ENCODE data around the gene TBX10.
"Not testable (repeated sequence)": the region's sequence is repeated elsewhere in the genome, so short reads cannot be mapped to it uniquely, and the experiment has no call there.

Gene TBX10

GRCh38 chr11:67642173-67643120 is 2.9 kb upstream of the TBX10 start:
- DNase-seq (ENCODE audit: low read depth), result no peak
- no peaks in the 10 kb centered on the region for H3K36me3 ChIP-seq (ENCODE audit: control insufficient read depth, insufficient read depth, low read length, severe bottlenecking)
- H3K4me1 ChIP-seq (ENCODE audit: control insufficient read depth, insufficient read depth, low read length), result no peaks in the 10 kb centered on the region
- peaks cover 48% of the 10 kb centered on the region for H3K27me3 ChIP-seq (replicated peaks; ENCODE audit: control insufficient read depth, insufficient read depth, low read length)
- H3K9ac ChIP-seq (ENCODE audit: low read length), result no peak overlapping the region
- H3K9me3 ChIP-seq (ENCODE audit: control insufficient read depth, low read length), result no peaks in the 10 kb centered on the region
- no peak overlapping the region for H3K4me3 ChIP-seq (ENCODE audit: low read length)

- no peaks in the 10 kb centered on the region for H3K4me1 ChIP-seq (ENCODE audit: control insufficient read depth, insufficient read depth, low read length)
- H3K9ac ChIP-seq (ENCODE audit: low read length), result no peak overlapping the region
- peaks cover 40% of the 10 kb centered on the region for H3K27me3 ChIP-seq (replicated peaks; ENCODE audit: control insufficient read depth, insufficient read depth, low read length)
- no peak overlapping the region for H3K4me3 ChIP-seq (ENCODE audit: low read length)
- no peak for DNase-seq (ENCODE audit: low read depth)
- H3K9me3 ChIP-seq (ENCODE audit: control insufficient read depth, low read length), result no peaks in the 10 kb centered on the region
- no peaks in the 10 kb centered on the region for H3K36me3 ChIP-seq (ENCODE audit: control insufficient read depth, insufficient read depth, low read length, severe bottlenecking)
Measured at GRCh38 chr11:67641338-67642172, 2.0 kb upstream of the TBX10 start.

DNA sequence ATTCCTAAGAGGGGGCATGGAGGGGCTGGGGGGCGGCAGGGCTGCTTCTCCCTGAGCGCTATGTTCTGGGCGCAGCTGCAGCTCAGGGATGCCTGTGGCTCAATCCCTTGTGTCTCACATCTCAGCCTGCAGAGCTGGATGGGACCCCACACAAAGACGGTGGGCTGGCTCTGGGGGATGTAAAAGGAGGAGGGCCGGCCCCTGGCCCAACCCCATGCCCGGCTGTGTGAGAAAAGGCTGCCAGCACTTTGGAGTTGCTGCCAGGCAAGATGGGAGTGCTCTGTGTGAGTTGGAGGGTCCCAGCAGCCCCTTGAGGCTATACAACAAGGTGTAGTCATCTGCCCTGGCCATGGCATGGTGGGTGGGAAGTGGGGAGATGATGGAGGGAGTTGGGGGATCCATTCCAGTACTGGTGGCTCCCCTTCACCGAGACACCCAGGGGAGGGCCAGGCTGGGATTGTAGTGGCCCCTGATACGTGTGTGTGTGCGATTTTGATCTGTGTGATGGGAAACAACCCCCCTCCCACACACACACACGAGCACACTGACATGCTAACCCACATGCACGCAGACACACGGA is 1.3 kb upstream of the TBX10 start:
- Histone ChIP-seq H3K4me1 (ENCODE audit: control insufficient read depth, insufficient read depth, low read length) (no peaks in the 10 kb centered on the region), H3K9ac (ENCODE audit: low read length) (no peak overlapping the region), H3K4me3 (ENCODE audit: low read length) (no peak overlapping the region), H3K36me3 (ENCODE audit: control insufficient read depth, insufficient read depth, low read length, severe bottlenecking) (no peaks in the 10 kb centered on the region), H3K27me3 (replicated peaks; ENCODE audit: control insufficient read depth, insufficient read depth, low read length) (peaks cover 33% of the 10 kb centered on the region), H3K9me3 (ENCODE audit: control insufficient read depth, low read length) (no peaks in the 10 kb centered on the region)
- DNase-seq (ENCODE audit: low read depth), result no peak

GRCh38 chr11:67640021-67640757 is 626 bp upstream of the TBX10 start:
- no peaks in the 10 kb centered on the region for H3K4me1 ChIP-seq (ENCODE audit: control insufficient read depth, insufficient read depth, low read length)
- H3K9me3 ChIP-seq (ENCODE audit: control insufficient read depth, low read length), result no peaks in the 10 kb centered on the region
- H3K27me3 ChIP-seq (replicated peaks; ENCODE audit: control insufficient read depth, insufficient read depth, low read length), result peaks cover 34% of the 10 kb centered on the region
- H3K36me3 ChIP-seq (ENCODE audit: control insufficient read depth, insufficient read depth, low read length, severe bottlenecking), result no peaks in the 10 kb centered on the region
- no peak overlapping the region for H3K9ac ChIP-seq (ENCODE audit: low read length)
- DNase-seq (ENCODE audit: low read depth), result peak; percentile 76
- H3K4me3 ChIP-seq (ENCODE audit: low read length), result no peak overlapping the region

GRCh38 chr11:67638535-67639437 is 777 bp downstream of the TBX10 start:
- Histone ChIP-seq H3K36me3 (ENCODE audit: control insufficient read depth, insufficient read depth, low read length, severe bottlenecking) (no peaks in the 10 kb centered on the region), H3K9me3 (ENCODE audit: control insufficient read depth, low read length) (no peaks in the 10 kb centered on the region), H3K4me1 (ENCODE audit: control insufficient read depth, insufficient read depth, low read length) (no peaks in the 10 kb centered on the region), H3K9ac (ENCODE audit: low read length) (no peak overlapping the region), H3K27me3 (replicated peaks; ENCODE audit: control insufficient read depth, insufficient read depth, low read length) (peaks cover 46% of the 10 kb centered on the region), H3K4me3 (ENCODE audit: low read length) (no peak overlapping the region)
- DNase-seq (ENCODE audit: low read depth), result no peak

- not testable (repeated sequence) for H3K36me3 ChIP-seq (ENCODE audit: control insufficient read depth, insufficient read depth, low read length, severe bottlenecking); H3K4me1 ChIP-seq (ENCODE audit: control insufficient read depth, insufficient read depth, low read length); DNase-seq (ENCODE audit: low read depth); H3K9ac ChIP-seq (ENCODE audit: low read length); H3K9me3 ChIP-seq (ENCODE audit: control insufficient read depth, low read length); H3K4me3 ChIP-seq (ENCODE audit: low read length)
- peaks cover 43% of the 10 kb centered on the region for H3K27me3 ChIP-seq (replicated peaks; ENCODE audit: control insufficient read depth, insufficient read depth, low read length)
Measured at GRCh38 chr11:67637441-67637840, 2.1 kb downstream of the TBX10 start.

DNA sequence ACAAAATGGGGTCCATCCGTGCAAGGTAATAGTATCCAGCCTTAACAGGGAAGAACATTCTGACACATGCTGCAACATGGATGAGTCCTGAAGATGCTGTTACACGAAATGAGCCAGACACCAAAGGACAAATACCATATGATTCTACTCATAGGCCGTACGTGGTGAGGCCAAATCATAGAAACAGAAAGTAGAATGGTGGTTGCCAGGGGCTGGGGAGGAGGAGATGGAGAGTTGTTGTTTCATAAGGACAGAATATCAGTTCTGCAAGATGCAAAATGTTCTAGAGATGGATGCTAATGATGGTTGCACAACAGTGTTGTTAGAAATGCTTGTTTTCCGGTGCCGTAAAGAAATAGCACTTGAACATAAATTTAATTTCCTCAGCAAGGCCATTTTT is 2.6 kb downstream of the TBX10 start:
- Histone ChIP-seq H3K4me3 (ENCODE audit: low read length) (no peak overlapping the region), H3K9ac (ENCODE audit: low read length) (no peak overlapping the region), H3K27me3 (replicated peaks; ENCODE audit: control insufficient read depth, insufficient read depth, low read length) (peaks cover 38% of the 10 kb centered on the region), H3K36me3 (ENCODE audit: control insufficient read depth, insufficient read depth, low read length, severe bottlenecking) (no peaks in the 10 kb centered on the region), H3K4me1 (ENCODE audit: control insufficient read depth, insufficient read depth, low read length) (no peaks in the 10 kb centered on the region), H3K9me3 (ENCODE audit: control insufficient read depth, low read length) (no peaks in the 10 kb centered on the region)
- no peak for DNase-seq (ENCODE audit: low read depth)

DNA sequence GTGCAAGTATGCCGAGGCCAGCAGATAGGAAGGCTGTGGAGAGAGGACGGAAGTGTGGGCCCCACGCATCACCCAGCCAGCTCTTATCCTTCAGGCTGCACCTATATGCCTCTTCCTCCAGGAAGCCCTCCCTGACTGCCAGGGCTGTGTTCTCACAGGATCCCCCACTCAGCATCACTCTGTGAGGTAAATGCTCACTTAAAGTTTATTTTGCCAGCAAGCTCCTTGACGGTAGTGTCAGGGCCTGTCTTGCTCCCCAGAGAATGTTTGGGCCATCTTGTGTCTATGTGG is 4.4 kb downstream of the TBX10 start:
- peaks cover 23% of the 10 kb centered on the region for H3K27me3 ChIP-seq (replicated peaks; ENCODE audit: control insufficient read depth, insufficient read depth, low read length)
- DNase-seq (ENCODE audit: low read depth), result no peak
- no peak overlapping the region for H3K9ac ChIP-seq (ENCODE audit: low read length)
- no peaks in the 10 kb centered on the region for H3K36me3 ChIP-seq (ENCODE audit: control insufficient read depth, insufficient read depth, low read length, severe bottlenecking)
- no peak overlapping the region for H3K4me3 ChIP-seq (ENCODE audit: low read length)
- peaks cover 6% of the 10 kb centered on the region for H3K4me1 ChIP-seq (ENCODE audit: control insufficient read depth, insufficient read depth, low read length)
- H3K9me3 ChIP-seq (ENCODE audit: control insufficient read depth, low read length), result no peaks in the 10 kb centered on the region

- H3K9ac ChIP-seq (ENCODE audit: low read length), result no peak overlapping the region
- H3K9me3 ChIP-seq (ENCODE audit: control insufficient read depth, low read length), result no peaks in the 10 kb centered on the region
- H3K27me3 ChIP-seq (replicated peaks; ENCODE audit: control insufficient read depth, insufficient read depth, low read length), result peaks cover 20% of the 10 kb centered on the region
- no peak overlapping the region for H3K4me3 ChIP-seq (ENCODE audit: low read length)
- H3K4me1 ChIP-seq (ENCODE audit: control insufficient read depth, insufficient read depth, low read length), result peaks cover 6% of the 10 kb centered on the region
- H3K36me3 ChIP-seq (ENCODE audit: control insufficient read depth, insufficient read depth, low read length, severe bottlenecking), result no peaks in the 10 kb centered on the region
- no peak for DNase-seq (ENCODE audit: low read depth)
Measured at GRCh38 chr11:67634366-67635230, 5.0 kb downstream of the TBX10 start.
